NOMO-1 treated with DMSO at 0.1 percent for 48 hours (cell line): ENCODE data around the gene PLEKHA6.

Source experiments
- DNase-seq: peaks from one replicate; lab custom pipeline; 2025; ENCODE audit not compliant: unreplicated experiment; lab: John Stamatoyannopoulos, UW

The PLEKHA6 gene

DNA sequence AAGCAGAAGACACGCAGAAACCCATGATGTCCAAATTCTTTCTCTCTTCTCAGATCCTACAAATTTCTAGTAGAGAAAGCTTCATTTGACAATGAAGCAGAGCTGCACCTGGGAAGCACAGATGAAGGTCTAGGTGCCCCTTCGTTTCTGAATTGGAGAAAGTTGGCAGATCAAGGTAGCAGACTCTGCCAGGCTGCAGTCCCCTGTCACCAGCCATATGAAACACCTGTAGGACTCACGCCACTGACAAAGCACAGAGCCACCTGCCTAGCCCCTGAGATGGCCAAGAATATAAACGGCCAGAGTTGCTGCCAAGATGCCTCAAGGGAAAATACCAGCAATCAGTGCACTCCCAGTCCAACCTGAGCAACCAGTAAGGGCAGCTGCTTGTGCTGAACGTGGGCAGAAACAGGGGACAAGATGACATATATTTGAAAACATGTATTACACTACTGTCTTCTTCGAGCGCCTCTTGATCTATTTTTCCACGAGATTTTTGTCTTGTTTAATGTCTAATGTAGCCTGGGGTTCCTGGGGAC is 20.6 kb upstream of the PLEKHA6 start:
- no peak for DNase-seq

DNA sequence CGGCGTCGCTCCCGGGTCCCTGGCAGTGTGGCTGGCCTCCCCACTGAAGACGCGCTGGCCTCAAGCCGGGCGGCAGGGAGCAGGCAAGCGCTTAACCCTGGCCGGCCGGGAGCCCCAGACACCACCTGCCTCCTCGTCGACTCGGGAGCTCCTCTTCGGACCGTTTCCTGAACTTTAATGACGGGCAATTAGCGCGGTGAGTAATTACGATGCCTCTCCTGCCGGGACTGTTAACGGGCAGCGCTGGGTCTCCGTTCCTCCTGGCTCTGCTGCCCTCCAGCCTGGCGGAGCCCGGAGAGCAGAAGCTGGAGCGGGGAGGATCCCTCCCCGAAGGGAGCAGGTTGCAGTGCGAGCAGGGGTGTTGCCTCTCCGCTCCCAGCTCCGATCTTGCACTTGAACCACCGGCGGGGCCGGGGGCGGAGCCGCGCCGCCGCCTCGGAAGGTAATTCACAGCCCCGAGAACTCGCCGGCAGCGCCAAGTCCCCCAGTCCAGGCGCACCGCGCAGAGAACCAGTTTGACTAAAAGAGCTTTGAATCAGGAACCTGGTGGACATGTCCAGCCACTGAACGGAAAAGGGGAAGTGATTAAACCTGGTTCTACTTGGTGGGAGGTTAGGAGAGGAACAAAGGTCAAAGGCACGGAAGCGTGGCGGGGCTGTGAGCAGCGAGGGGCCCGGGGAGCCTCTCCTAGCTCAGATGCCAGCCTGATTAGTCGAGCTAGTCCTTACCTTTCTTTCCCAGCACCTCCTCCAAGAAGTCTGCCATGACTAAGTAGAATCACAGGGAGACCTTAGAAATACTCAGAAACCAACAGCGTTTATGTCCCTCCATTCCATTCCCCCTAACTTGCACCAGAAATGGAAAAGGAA is 18.3 kb upstream of the PLEKHA6 start:
- peak; percentile 76 for DNase-seq

GRCh38 chr1:204376919-204377799 is 17.4 kb upstream of the PLEKHA6 start:
- no peak for DNase-seq

GRCh38 chr1:204376465-204376864 is 16.7 kb upstream of the PLEKHA6 start:
- peak; percentile 9 for DNase-seq

DNA sequence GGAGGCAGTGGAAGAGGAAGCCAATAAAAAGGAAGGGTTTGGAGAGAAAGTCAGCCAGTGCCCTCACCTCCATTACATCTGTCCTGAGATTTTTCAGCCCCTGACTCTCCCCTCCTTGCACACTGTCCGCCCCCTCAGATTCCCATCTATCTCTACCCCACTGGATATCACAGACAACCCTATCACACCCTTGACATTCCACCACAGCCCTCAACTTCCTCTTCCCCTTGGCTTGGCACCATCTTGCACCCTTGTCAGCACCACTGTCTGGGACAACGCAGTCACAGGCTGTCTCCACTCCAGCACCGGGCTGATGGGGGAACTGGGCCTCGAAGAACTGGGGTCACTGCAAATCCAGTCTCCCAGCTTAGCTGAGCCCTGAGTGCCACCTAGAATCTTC is 14.2 kb upstream of the PLEKHA6 start:
- DNase-seq, result no peak

GRCh38 chr1:204370176-204370575 is 10.4 kb upstream of the PLEKHA6 start:
- no peak for DNase-seq

DNA sequence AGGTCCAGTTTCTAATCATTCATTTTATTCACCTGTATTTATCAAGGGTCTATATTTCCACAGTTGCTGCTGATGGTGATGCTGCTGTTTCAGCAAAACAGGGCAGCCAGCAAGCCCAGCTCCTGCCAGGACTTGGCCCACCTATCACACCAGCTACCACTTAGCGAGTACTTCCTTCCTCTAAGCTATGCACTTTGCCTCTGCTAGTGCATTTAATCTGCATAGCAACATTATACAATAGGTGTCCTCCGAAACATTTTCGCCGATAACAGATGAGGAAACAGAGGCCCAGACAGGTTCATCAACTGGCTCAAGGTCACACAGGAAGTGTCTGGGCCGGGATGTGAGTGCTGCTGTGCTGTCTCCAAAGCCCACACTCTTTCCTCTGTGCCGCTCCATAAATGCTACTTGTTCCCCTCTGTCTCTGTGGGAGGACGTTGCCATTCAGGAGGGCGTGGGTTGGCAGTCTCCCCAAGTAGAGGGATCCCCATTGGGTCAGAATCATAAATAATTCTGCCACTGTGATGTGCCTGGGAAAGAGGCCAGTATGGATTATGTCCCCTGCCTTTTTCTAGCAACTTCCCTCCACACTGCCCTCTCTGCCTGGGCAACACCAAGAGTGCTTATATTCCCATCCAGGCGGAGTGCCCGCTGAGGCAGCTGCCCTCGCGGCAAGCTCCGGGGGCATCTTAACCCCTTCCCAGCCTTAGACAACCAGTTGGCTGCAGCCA is 9.4 kb upstream of the PLEKHA6 start:
- no peak for DNase-seq

DNA sequence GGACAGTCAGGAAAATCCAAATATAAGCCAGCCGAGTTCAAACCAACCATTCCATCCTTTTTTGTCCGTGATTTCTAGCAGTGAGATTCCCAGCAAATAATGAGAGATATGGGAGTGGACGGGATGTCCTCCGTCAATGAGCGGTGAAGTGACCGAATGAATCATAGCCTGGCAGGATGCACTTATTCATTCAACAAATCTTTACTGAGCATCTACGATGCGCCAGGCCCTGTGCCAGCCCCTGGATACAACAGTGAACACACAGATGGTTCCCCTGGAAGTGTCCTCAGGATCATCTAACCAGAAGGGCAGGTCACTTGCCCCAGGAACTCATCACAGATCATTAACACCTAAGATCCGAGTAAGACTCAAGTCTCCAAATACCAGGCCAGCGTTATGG is 8.2 kb upstream of the PLEKHA6 start:
- no peak for DNase-seq

DNA sequence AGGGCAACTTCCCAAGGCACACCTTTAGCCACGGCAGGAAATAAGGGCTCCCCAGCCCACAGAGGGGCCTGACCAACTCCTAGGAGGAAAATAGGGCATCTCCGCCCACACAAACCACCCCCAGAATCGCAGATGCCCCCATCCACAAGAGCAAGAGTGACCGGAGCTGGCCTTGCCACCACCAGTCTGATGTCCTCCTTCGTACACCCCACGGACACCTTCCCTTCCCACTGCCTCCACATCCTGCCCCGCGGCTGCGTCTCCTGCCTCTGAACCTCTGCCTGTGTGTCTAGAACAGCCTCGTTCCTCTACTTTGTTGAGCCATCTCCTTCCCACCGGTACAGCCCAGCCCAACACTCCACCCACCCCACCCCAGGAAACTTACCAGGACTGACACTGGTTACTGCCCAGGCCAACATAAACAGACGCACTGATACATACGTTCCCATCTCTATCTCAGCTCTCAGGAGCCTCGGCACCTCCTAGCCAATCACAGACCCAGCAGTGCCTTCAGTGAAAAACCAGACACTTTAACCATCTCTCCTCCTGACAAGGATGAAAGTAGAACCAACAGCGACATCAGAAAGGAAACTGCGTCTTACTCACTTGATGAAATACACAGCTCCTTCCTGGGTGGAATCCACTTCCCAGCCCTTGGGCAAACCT is 7.6 kb upstream of the PLEKHA6 start:
- DNase-seq, result no peak

- DNase-seq, result no peak
Observed at GRCh38 chr1:204366759-204367158, 7.0 kb upstream of the PLEKHA6 start.

GRCh38 chr1:204363335-204364114 is 3.8 kb upstream of the PLEKHA6 start:
- peak; percentile 73 for DNase-seq

DNA sequence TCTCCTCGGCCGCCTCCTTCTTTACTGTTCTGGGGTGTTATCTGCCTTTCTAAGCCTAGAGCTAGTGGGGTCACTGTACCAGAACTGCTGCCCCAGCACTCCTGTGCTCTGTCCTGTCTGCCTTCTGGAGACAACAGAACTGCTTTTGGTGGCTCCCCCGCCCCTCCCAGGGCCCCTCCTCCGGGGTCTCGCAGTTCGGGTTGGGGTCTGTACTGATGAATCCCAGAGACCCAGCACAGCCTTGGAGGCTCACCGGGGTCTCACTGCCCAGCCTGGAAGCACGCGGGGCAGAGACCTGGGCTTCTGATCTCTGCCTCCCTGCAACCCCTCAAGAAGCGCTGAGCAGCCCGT is 3.2 kb upstream of the PLEKHA6 start:
- no peak for DNase-seq

GRCh38 chr1:204361781-204362180 is 2.1 kb upstream of the PLEKHA6 start:
- DNase-seq, result no peak

GRCh38 chr1:204361341-204361771 is 1.6 kb upstream of the PLEKHA6 start:
- DNase-seq, result no peak

- DNase-seq, result no peak
Observed at GRCh38 chr1:204360314-204360713, 585 bp upstream of the PLEKHA6 start.

DNA sequence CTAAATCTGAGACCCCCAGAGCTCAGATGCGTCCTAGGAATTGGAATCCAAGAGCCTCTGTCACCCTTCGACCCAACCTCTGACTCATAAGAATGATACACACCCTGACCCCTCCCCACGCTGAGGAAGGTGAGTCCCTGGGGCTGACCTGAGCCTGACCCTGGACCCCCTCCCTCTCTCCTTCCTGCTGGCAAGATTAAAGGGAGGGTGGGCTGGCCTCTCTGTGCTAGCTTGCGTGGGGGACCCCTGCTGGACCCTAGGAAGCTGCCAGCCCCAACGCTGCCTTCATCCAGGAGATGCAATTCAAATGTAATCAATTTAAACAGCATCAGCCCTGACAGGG is 627 bp downstream of the PLEKHA6 start:
- no peak for DNase-seq

DNA sequence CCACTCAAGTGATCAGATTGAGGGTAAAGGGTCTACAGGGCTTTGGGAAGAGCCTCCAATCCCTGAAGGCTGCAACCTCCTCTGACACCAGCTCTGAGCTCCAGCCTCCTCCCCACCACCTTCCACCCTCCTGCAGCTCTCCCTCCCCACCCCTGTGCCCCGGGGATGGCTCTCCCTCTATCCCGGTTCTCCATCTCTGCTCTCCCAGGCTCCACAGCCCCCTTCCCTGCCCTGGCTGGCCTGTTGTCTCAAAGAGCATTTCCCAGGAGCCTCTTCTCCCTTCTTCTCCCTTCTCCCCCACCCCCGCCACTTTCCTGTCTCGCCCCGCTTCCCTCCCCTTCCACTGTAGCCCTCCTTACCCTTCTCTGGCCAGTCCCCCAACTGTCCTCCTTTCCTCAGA is 1.1 kb downstream of the PLEKHA6 start:
- DNase-seq, result no peak

DNA sequence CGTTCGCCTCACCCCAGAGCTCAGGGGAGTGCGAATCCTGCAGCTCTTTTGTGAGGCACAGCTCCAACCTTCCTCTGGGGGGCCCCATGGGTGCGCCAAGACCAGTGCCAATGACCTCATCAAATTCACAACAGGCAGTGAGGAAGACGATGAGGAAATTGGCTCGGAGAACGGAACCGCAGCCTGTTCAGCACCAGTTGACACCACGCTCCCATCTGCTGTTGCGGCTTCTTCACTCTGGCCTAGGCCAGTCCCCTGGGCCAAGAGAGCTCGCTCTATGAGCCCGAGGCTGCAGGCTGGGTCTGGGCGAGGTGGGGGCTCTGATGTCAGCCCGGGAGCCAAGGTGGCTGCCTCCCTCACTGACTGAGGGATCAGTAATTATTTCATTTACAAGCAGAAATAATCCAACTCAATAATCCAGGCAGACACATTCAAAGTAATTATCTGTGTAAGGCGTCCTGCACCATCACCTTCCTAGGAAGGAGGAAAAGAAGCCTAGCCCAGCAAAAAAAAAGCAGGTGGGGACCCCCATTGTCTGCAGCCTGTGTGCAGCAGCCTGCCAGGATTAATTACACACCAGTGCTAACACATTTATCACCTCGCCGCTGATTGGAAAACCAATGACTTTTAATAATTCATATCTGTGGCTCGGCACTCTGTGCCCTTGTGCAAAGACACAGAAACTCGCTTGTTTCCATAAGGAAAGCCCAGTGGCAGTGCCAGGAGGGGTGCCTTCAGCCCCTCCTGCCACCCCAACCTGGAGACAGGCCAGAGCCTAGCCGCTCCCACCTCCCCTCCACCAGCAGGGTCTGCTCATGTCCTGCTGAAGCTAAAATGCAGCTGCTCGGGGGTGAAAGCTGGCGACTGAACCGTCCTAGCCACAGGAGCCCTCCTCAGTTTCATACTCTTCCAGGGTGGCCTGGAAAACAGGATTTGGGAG is 1.9 kb downstream of the PLEKHA6 start:
- peak; percentile 58 for DNase-seq

- DNase-seq, result no peak
Observed at GRCh38 chr1:204356997-204357396, 2.7 kb downstream of the PLEKHA6 start.
